Measurements from ENCODE around the gene C2orf81. TPM values are rescaled to one million over a fixed set of nuclear protein-coding genes. Genes with fewer than 3 reads are reported as not detected.
A peak's percentile ranks its signal among the peaks of the same experiment; 100 is the strongest.

C2orf81 gene
- total RNA-seq, 1 donor from 2014 or later = 1.8 TPM

DNA sequence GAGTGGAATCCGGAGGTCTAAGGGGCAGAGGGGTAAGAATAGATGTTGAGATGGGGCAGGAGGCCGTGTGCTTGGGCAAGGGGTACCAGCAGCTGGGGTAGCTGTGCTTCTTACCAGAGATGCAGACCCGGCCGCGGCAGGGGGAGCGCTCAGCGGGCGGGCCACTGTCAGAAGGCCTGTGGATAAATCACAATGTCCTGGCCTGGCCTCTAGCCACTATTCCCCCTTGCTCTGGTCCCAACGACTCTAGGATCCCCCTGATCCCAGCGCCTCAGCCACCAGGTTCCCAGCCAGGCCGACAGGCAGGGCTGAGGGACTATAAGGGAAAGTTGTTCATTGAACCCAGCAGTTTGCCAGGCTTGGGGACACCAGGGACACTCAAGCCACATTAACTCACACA lies 9.1 kb upstream of the C2orf81 start:
- peaks cover 2% of the 10 kb centered on the region for H3K27me3 Mint-ChIP-seq (ENCODE audit: insufficient read depth, low read depth)
- H3K4me3 ChIP-seq = no peak overlapping the region
- H3K27ac Mint-ChIP-seq = no peak overlapping the region
- no peak for TF ChIP-seq EZH2phosphoT487 (IDR thresholded peaks at IDR 0.05)
- TF ChIP-seq, protein P1, sequence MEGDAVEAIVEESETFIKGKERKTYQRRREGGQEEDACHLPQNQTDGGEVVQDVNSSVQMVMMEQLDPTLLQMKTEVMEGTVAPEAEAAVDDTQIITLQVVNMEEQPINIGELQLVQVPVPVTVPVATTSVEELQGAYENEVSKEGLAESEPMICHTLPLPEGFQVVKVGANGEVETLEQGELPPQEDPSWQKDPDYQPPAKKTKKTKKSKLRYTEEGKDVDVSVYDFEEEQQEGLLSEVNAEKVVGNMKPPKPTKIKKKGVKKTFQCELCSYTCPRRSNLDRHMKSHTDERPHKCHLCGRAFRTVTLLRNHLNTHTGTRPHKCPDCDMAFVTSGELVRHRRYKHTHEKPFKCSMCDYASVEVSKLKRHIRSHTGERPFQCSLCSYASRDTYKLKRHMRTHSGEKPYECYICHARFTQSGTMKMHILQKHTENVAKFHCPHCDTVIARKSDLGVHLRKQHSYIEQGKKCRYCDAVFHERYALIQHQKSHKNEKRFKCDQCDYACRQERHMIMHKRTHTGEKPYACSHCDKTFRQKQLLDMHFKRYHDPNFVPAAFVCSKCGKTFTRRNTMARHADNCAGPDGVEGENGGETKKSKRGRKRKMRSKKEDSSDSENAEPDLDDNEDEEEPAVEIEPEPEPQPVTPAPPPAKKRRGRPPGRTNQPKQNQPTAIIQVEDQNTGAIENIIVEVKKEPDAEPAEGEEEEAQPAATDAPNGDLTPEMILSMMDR (IDR thresholded peaks at IDR 0.05) = no peak
- no peak for TF ChIP-seq EZH2 (IDR thresholded peaks at IDR 0.05)
- peaks cover 16% of the 10 kb centered on the region for H3F3A ChIP-seq (ENCODE audit: low read depth)
- H2AFZ ChIP-seq (replicated peaks) = no peak overlapping the region
- H3K79me2 ChIP-seq (ENCODE audit: low read depth) = peaks cover 21% of the 10 kb centered on the region
- H3K9me3 Mint-ChIP-seq = no peaks in the 10 kb centered on the region
- no peak for DNase-seq (ENCODE audit: low spot score)
- H3K27me3 ChIP-seq = no peaks in the 10 kb centered on the region
- H3K36me3 ChIP-seq = no peaks in the 10 kb centered on the region
- no peak overlapping the region for H3K4me2 ChIP-seq
- H3K4me1 Mint-ChIP-seq = peaks cover 4% of the 10 kb centered on the region
- no peaks in the 10 kb centered on the region for H3K4me1 ChIP-seq
- no peak overlapping the region for H3K9ac ChIP-seq
- peaks cover 34% of the 10 kb centered on the region for H3K36me3 Mint-ChIP-seq
- H3K4me3 Mint-ChIP-seq = no peak overlapping the region
- no peaks in the 10 kb centered on the region for H3K9me3 ChIP-seq (ENCODE audit: low read depth)
- no peak overlapping the region for H3K27ac ChIP-seq
- H4K20me1 ChIP-seq (ENCODE audit: low read depth) = peaks cover 23% of the 10 kb centered on the region

DNA sequence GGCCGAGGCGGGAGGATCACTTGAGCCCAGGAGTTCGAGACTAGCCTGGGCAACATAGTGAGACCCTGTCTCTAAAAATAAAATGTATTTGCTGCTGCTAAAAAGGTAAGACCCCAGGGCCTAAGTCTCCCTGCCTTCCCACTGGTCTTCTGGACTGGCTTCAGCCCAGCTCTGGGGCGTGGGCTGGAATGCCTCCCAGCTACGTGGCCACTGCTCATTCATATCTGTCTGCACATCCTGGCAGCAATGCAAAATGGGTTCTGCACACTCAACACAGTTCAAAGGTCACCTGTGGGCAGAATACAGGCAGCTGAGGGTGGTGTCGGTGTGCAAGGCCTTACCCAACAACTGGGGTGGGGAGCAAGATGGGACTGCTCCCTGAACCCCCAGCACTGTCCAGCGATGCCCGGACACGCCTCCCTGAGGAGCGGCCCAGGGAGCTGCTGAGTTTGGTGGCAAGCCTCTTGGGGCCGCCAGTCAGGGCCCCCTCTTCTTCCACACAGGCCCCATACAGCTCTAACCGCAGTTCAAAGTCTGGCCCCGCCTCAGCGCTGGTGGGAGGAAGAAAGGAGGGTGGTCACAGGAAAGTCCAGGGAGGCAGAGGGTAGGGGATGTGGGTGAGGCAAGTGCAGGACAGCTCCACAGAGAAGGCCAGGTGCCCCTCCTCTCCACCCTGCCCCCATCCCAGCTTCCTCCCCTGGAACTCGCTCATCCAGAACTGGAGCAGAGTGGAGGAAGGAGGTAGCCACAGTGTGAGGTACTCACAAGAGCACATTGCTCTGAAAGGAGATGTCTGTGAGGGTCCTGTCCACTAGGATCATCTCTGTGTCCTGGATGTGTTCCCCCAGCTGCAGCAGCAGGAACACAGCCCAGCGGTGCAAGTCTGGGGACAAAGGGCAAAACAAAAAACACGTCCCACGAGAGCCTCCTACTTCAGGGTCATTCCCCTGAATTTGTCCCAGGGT lies 8.3 kb upstream of the C2orf81 start:
- no peaks in the 10 kb centered on the region for H3K36me3 ChIP-seq

GRCh38 chr2:74428675-74429074 lies 7.3 kb upstream of the C2orf81 start:
- H3F3A ChIP-seq (ENCODE audit: low read depth) = peaks cover 21% of the 10 kb centered on the region
- Mint-ChIP-seq H3K27ac (no peak overlapping the region), H3K27me3 (ENCODE audit: insufficient read depth, low read depth) (peaks cover 2% of the 10 kb centered on the region), H3K36me3 (peaks cover 34% of the 10 kb centered on the region), H3K4me1 (peaks cover 12% of the 10 kb centered on the region), H3K4me3 (no peak overlapping the region), H3K9me3 (no peaks in the 10 kb centered on the region)
- no peaks in the 10 kb centered on the region for H3K4me1 ChIP-seq
- peaks cover 6% of the 10 kb centered on the region for H3K79me2 ChIP-seq (ENCODE audit: low read depth)
- H3K36me3 ChIP-seq = no peaks in the 10 kb centered on the region
- no peak overlapping the region for H3K9ac ChIP-seq
- H4K20me1 ChIP-seq (ENCODE audit: low read depth) = peaks cover 30% of the 10 kb centered on the region
- no peak overlapping the region for H3K27ac ChIP-seq
- H3K27me3 ChIP-seq = no peaks in the 10 kb centered on the region
- H2AFZ ChIP-seq (replicated peaks) = no peak overlapping the region
- H3K9me3 ChIP-seq (ENCODE audit: low read depth) = no peaks in the 10 kb centered on the region
- no peak for TF ChIP-seq EZH2 (IDR thresholded peaks at IDR 0.05)
- TF ChIP-seq, protein P1 (IDR thresholded peaks at IDR 0.05) = no peak
- no peak for TF ChIP-seq EZH2phosphoT487 (IDR thresholded peaks at IDR 0.05)
- no peak overlapping the region for H3K4me3 ChIP-seq
- no peak for DNase-seq (ENCODE audit: low spot score)
- no peak overlapping the region for H3K4me2 ChIP-seq

More for the DNA sequence above, 8.3 kb upstream of the C2orf81 start:
- peaks cover 17% of the 10 kb centered on the region for H3K79me2 ChIP-seq (ENCODE audit: low read depth)
- no peaks in the 10 kb centered on the region for H3K27me3 ChIP-seq
- no peak overlapping the region for H3K4me3 ChIP-seq
- H4K20me1 ChIP-seq (ENCODE audit: low read depth) = peaks cover 28% of the 10 kb centered on the region
- no peak for DNase-seq (ENCODE audit: low spot score)
- no peak overlapping the region for H3K4me2 ChIP-seq
- Mint-ChIP-seq H3K36me3 (peaks cover 33% of the 10 kb centered on the region), H3K27me3 (ENCODE audit: insufficient read depth, low read depth) (peaks cover 2% of the 10 kb centered on the region), H3K27ac (no peak overlapping the region), H3K4me1 (peaks cover 6% of the 10 kb centered on the region), H3K9me3 (no peaks in the 10 kb centered on the region), H3K4me3 (peak overlapping the region; percentile 24)
- no peaks in the 10 kb centered on the region for H3K9me3 ChIP-seq (ENCODE audit: low read depth)
- H3K9ac ChIP-seq = no peak overlapping the region
- TF ChIP-seq EZH2 (IDR thresholded peaks at IDR 0.05) (no peak), EZH2phosphoT487 (IDR thresholded peaks at IDR 0.05) (no peak)
- TF ChIP-seq, protein P1 (IDR thresholded peaks at IDR 0.05) = no peak
- H3K27ac ChIP-seq = no peak overlapping the region
- H3K4me1 ChIP-seq = no peaks in the 10 kb centered on the region
- H3F3A ChIP-seq (ENCODE audit: low read depth) = peaks cover 21% of the 10 kb centered on the region
- H2AFZ ChIP-seq (replicated peaks) = no peak overlapping the region
